Coronary artery (tissue), 2 donors: ENCODE measurements around the gene GRIK4.

Experiments used
- DNase-seq: peaks from one replicate; pipeline ENCODE4 v3.0.0-alpha.2; 2017; ENCODE audit warnings: low spot score
- H3K27ac ChIP-seq, 2 donors: fragments of 200-600 bp; sonication (generic); one replicate each; pipeline ENCODE4 v1.5.1; 2016 to 2019
- H3K4me3 ChIP-seq: fragments of 200-600 bp; sonication (generic); 2 replicates; pipeline ENCODE4 v1.5.1; 2016; ENCODE audit warnings: mild to moderate bottlenecking, moderate library complexity
- CTCF ChIP-seq: fragments of 200-600 bp; sonication (generic); IDR thresholded peaks from one replicate; pipeline ENCODE4 v1.5.1; 2019; ENCODE audit warnings: antibody characterized with exemption

GRIK4 gene

GRCh38 chr11:120594746-120595145 is 83.2 kb downstream of the GRIK4 start:
- no peak for DNase-seq
- Histone ChIP-seq H3K27ac (no peak overlapping the region), H3K4me3 (no peak overlapping the region)
- no peak for TF ChIP-seq CTCF

- no peak overlapping the region for H3K27ac ChIP-seq
- DNase-seq, result no peak
- H3K4me3 ChIP-seq, result no peak overlapping the region
- TF ChIP-seq CTCF, result no peak
Measured at GRCh38 chr11:120595557-120595956, 84.0 kb downstream of the GRIK4 start.

- no peak for TF ChIP-seq CTCF
- no peak for DNase-seq
- Histone ChIP-seq H3K4me3 (peak overlapping the region; percentile 8), H3K27ac (no peak overlapping the region)
Measured at GRCh38 chr11:120597250-120598215, 86.0 kb downstream of the GRIK4 start.

- Histone ChIP-seq H3K4me3 (no peak overlapping the region), H3K27ac (no peak overlapping the region)
- no peak for DNase-seq
- no peak for TF ChIP-seq CTCF
Measured at GRCh38 chr11:120598517-120599257, 87.1 kb downstream of the GRIK4 start.

GRCh38 chr11:120599816-120600420 is 88.4 kb downstream of the GRIK4 start:
- DNase-seq, result no peak
- H3K4me3 ChIP-seq, result no peak overlapping the region
- no peak overlapping the region for H3K27ac ChIP-seq
- TF ChIP-seq CTCF, result no peak

- Histone ChIP-seq H3K4me3 (no peak overlapping the region), H3K27ac (no peak overlapping the region)
- no peak for DNase-seq
- no peak for TF ChIP-seq CTCF
Measured at GRCh38 chr11:120601536-120601935, 90.0 kb downstream of the GRIK4 start.
